NT2/D1 (cell line): ENCODE measurements around the gene EXOC2.

Experiments used
- SUZ12 ChIP-seq: IDR thresholded peaks from 2 replicates; pipeline ENCODE4 v1.6.1; 2011; ENCODE audit not compliant: insufficient read length, insufficient read depth; ENCODE audit errors: extremely low read depth
- YY1 ChIP-seq: IDR thresholded peaks from 2 replicates; pipeline ENCODE4 v1.6.1; 2011; ENCODE audit not compliant: insufficient read length, insufficient read depth
- ZNF274 ChIP-seq: IDR thresholded peaks from 2 replicates; pipeline ENCODE4 v1.6.1; 2011; ENCODE audit warnings: mild to moderate bottlenecking, low read depth, low read length

DNA sequence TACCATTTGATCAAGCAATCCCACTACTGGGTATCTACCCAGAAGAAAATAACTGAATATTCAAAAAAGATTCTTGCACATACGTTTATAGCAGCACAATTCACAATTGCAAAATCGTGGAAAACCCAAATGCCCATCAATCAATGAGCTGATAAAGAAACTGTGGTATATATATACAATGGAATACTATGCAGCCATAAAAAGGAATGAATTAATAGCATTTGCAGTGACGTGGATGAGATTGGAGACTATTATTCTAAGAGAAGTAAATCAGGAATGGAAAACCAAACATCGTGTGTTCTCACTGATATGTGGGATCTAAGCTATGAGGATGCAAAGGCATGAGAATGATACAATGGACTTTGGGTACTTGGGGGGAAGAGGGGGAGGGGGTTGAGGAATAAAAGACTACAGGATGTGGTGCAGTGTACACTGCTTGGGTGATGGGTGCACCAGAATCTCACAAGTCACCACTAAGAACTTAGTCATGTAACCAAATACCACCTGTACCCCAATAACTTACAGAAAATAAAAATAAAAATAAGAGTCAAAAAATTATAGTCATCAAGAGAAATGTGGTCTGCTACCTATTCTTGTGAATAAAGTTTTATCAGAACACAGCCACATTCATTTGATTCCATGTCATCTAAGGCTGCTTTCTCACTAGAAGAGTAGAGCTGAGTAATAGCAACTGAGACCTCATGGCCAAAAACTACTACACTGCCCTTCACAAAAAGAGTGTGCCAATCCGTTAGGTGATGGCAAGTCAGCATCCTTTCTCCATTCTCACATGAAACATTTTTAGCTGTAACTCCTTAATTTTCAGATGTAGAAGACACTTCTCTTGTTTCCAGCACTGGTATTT, 27.3 kb downstream of the EXOC2 start:
- TF ChIP-seq ZNF274, result no peak
- no peak for TF ChIP-seq YY1
- TF ChIP-seq SUZ12, result no peak
